Spinal cord (tissue), 10 donors: Measurements from ENCODE around the gene ALDH2. TPM values are rescaled to one million over a fixed set of nuclear protein-coding genes. Genes with fewer than 3 reads are reported as not detected.
A peak's percentile ranks its signal among the peaks of the same experiment; 100 is the strongest.
"Not testable (repeated sequence)": the region's sequence is repeated elsewhere in the genome, so short reads cannot be mapped to it uniquely, and the experiment has no call there.

Experiments used
- DNase-seq, 6 donors: peaks; one replicate each; pipeline versions ENCODE4 v3.0.0 to v3.0.0-alpha.2; 2013 to 2015; ENCODE audit warnings: low spot score in 6 of 6, low read depth in 4 of 6
- H3K27ac ChIP-seq: one replicate; pipeline ENCODE4 v1.5.1; 2013; ENCODE audit warnings: low read depth, low read length, control low read depth
- H3K27me3 ChIP-seq: one replicate; pipeline ENCODE4 v1.6.1; 2013; ENCODE audit warnings: low read length; ENCODE audit not compliant: control insufficient read depth, insufficient read depth
- H3K36me3 ChIP-seq: one replicate; pipeline ENCODE4 v1.6.1; 2013; ENCODE audit warnings: low read length; ENCODE audit not compliant: control insufficient read depth, insufficient read depth
- H3K4me1 ChIP-seq: one replicate; pipeline ENCODE4 v1.6.1; 2013; ENCODE audit warnings: low read length; ENCODE audit not compliant: control insufficient read depth, insufficient read depth
- H3K4me3 ChIP-seq: one replicate; pipeline ENCODE4 v1.5.1; 2013; ENCODE audit warnings: low read depth, low read length, control low read depth
- H3K9me3 ChIP-seq: one replicate; pipeline ENCODE4 v1.6.1; 2013; ENCODE audit warnings: low read length; ENCODE audit not compliant: control insufficient read depth, insufficient read depth
- WGBS: methylation state at CpG from one replicate; pipeline ENCODE4 v1.1.5; 2013; ENCODE audit warnings: missing lambda C conversion rate; ENCODE audit not compliant: insufficient coverage; 5-methylcytosine and 5-hydroxymethylcytosine counted together
- polyA plus RNA-seq, 2 donors: library from polyadenylated mRNA; unstranded; fragments of 120-200 nt; gene quantifications; one replicate each; pipeline ENCODE4 v1.2.1, GENCODE V29; 2013; ENCODE audit not compliant: insufficient read length in 2 of 2
- total RNA-seq, 2 donors: library from RNA; depleted of rRNA in 1 of 2; stranded (reverse); fragments of 120-200 nt in 1 of 2; fragments of >200 nt in 1 of 2; gene quantifications; one replicate each; pipeline versions ENCODE4 v1.2.3 to v1.2.4, GENCODE V29; 2013 to 2014
- donor health status: healthy.

Gene ALDH2
- total and polyA plus RNA-seq, 4 donors = 45.4 to 172 (median 108) TPM

GRCh38 chr12:111819191-111820158 is 52.7 kb downstream of the ALDH2 start:
- peak in 2 of 6 donors; percentile 7 to 76 for DNase-seq
- no peaks in the 10 kb centered on the region for H3K4me1 ChIP-seq
- no peaks in the 10 kb centered on the region for H3K27me3 ChIP-seq
- no peaks in the 10 kb centered on the region for H3K9me3 ChIP-seq
- H3K36me3 ChIP-seq = no peaks in the 10 kb centered on the region
- H3K4me3 ChIP-seq = no peak overlapping the region
- WGBS = 80% methylated on average over 1 of the region's 6 CpGs
- no peak overlapping the region for H3K27ac ChIP-seq

GRCh38 chr12:111820828-111821227 is 54.1 kb downstream of the ALDH2 start:
- not testable (repeated sequence) for H3K4me3 ChIP-seq, H3K4me1 ChIP-seq, H3K27ac ChIP-seq, H3K36me3 ChIP-seq, H3K27me3 ChIP-seq, DNase-seq, H3K9me3 ChIP-seq
- 89% methylated on average over 4 of the region's 8 CpGs for WGBS

- H3K27ac ChIP-seq = no peak overlapping the region
- no peaks in the 10 kb centered on the region for H3K4me1 ChIP-seq
- H3K36me3 ChIP-seq = no peaks in the 10 kb centered on the region
- H3K9me3 ChIP-seq = no peaks in the 10 kb centered on the region
- WGBS = no CpG with 5 or more reads among the region's 2 CpGs
- DNase-seq = no peak
- H3K27me3 ChIP-seq = no peaks in the 10 kb centered on the region
- H3K4me3 ChIP-seq = no peak overlapping the region
Observed at GRCh38 chr12:111822886-111823285, 56.2 kb downstream of the ALDH2 start.

- no peak overlapping the region for H3K4me3 ChIP-seq
- no peak overlapping the region for H3K27ac ChIP-seq
- no peaks in the 10 kb centered on the region for H3K9me3 ChIP-seq
- 63% methylated on average over 1 of the region's 3 CpGs for WGBS
- DNase-seq = no peak
- no peaks in the 10 kb centered on the region for H3K36me3 ChIP-seq
- H3K4me1 ChIP-seq = no peaks in the 10 kb centered on the region
- H3K27me3 ChIP-seq = no peaks in the 10 kb centered on the region
Observed at GRCh38 chr12:111823891-111824290, 57.2 kb downstream of the ALDH2 start.

GRCh38 chr12:111824312-111824711 is 57.6 kb downstream of the ALDH2 start:
- DNase-seq = peak in 1 of 6 donors; percentile 3
- H3K27me3 ChIP-seq, H3K4me3 ChIP-seq, H3K36me3 ChIP-seq, H3K27ac ChIP-seq, H3K9me3 ChIP-seq, H3K4me1 ChIP-seq: not testable (repeated sequence)
- no CpG with 5 or more reads among the region's 4 CpGs for WGBS

GRCh38 chr12:111825509-111825908 is 58.8 kb downstream of the ALDH2 start:
- Histone ChIP-seq H3K36me3 (no peaks in the 10 kb centered on the region), H3K4me3 (no peak overlapping the region), H3K27ac (no peak overlapping the region), H3K9me3 (no peaks in the 10 kb centered on the region), H3K27me3 (no peaks in the 10 kb centered on the region), H3K4me1 (no peaks in the 10 kb centered on the region)
- DNase-seq = no peak
- WGBS = 86% methylated on average over 5 of the region's 5 CpGs

GRCh38 chr12:111826316-111826715 is 59.6 kb downstream of the ALDH2 start:
- Histone ChIP-seq H3K9me3 (no peaks in the 10 kb centered on the region), H3K36me3 (no peaks in the 10 kb centered on the region), H3K4me3 (no peak overlapping the region), H3K27me3 (no peaks in the 10 kb centered on the region), H3K4me1 (no peaks in the 10 kb centered on the region), H3K27ac (no peak overlapping the region)
- 92% methylated on average over 3 of the region's 3 CpGs for WGBS
- no peak for DNase-seq

GRCh38 chr12:111826992-111827391 is 60.3 kb downstream of the ALDH2 start:
- H3K27me3 ChIP-seq = no peaks in the 10 kb centered on the region
- WGBS = 85% methylated on average over 1 of the region's 2 CpGs
- no peaks in the 10 kb centered on the region for H3K4me1 ChIP-seq
- H3K4me3 ChIP-seq = no peak overlapping the region
- H3K36me3 ChIP-seq = no peaks in the 10 kb centered on the region
- no peaks in the 10 kb centered on the region for H3K9me3 ChIP-seq
- DNase-seq = no peak
- H3K27ac ChIP-seq = no peak overlapping the region

- no peak overlapping the region for H3K27ac ChIP-seq
- H3K9me3 ChIP-seq = no peaks in the 10 kb centered on the region
- 94% methylated on average over 3 of the region's 4 CpGs for WGBS
- H3K36me3 ChIP-seq = no peaks in the 10 kb centered on the region
- no peaks in the 10 kb centered on the region for H3K27me3 ChIP-seq
- no peak overlapping the region for H3K4me3 ChIP-seq
- DNase-seq = no peak
- H3K4me1 ChIP-seq = no peaks in the 10 kb centered on the region
Observed at GRCh38 chr12:111827907-111828306, 61.2 kb downstream of the ALDH2 start.
